SK-N-SH treated with all-trans-retinoic acid at 6 μM for 48 hours (cell line): ENCODE results near the gene PDC.
A peak's percentile ranks its signal among the peaks of the same experiment; 100 is the strongest.
"Not testable (repeated sequence)": the region's sequence is repeated elsewhere in the genome, so short reads cannot be mapped to it uniquely, and the experiment has no call there.

Experiments
- ATAC-seq: fragments of 200-7000 bp; cut with Tn5 transposase; 3 replicates; pipeline ENCODE4 v1.9.1; 2020; ENCODE audit warnings: mild to moderate bottlenecking, moderate library complexity
- ARNTL ChIP-seq: fragments of 450-650 bp; formaldehyde crosslinking; IDR thresholded peaks from 2 replicates; pipeline ENCODE4 v1.5.0; 2020; ENCODE audit warnings: low read depth, mild to moderate bottlenecking, moderate library complexity, borderline replicate concordance
- BACH2 ChIP-seq: fragments of 250-450 bp; sonication (Bioruptor Pico); IDR thresholded peaks from 2 replicates; pipeline ENCODE4 v1.9.0; 2021; ENCODE audit warnings: mild to moderate bottlenecking, borderline replicate concordance
- CREB5 ChIP-seq: fragments of 250-450 bp; sonication (Bioruptor Pico); IDR thresholded peaks from 2 replicates; pipeline ENCODE4 v1.5.1; 2020; ENCODE audit warnings: low read depth, mild to moderate bottlenecking, moderate library complexity
- CSDC2 ChIP-seq: fragments of 250-450 bp; sonication (Bioruptor Pico); IDR thresholded peaks from 2 replicates; pipeline ENCODE4 v1.5.0; 2020; ENCODE audit warnings: mild to moderate bottlenecking, moderate library complexity
- CSRNP3 ChIP-seq: fragments of 250-450 bp; sonication (Bioruptor Pico); IDR thresholded peaks from 2 replicates; pipeline ENCODE4 v1.5.1; 2021; ENCODE audit warnings: mild to moderate bottlenecking, moderate library complexity
- ESRRG ChIP-seq: fragments of 250-450 bp; sonication (Bioruptor Pico); IDR thresholded peaks from 2 replicates; pipeline ENCODE4 v1.6.1; 2021; ENCODE audit warnings: mild to moderate bottlenecking
- GLIS3 ChIP-seq: fragments of 250-450 bp; sonication (Bioruptor Pico); IDR thresholded peaks from 2 replicates; pipeline ENCODE4 v1.5.0; 2020; ENCODE audit warnings: mild to moderate bottlenecking, moderate library complexity
- ISL1 ChIP-seq: fragments of 250-450 bp; sonication (Bioruptor Pico); IDR thresholded peaks from 2 replicates; pipeline ENCODE4 v2.1.2; 2022; ENCODE audit warnings: mild to moderate bottlenecking, moderate library complexity
- OSR1 ChIP-seq: fragments of 250-450 bp; sonication (Bioruptor Pico); IDR thresholded peaks from 2 replicates; pipeline ENCODE4 v1.8.0; 2022; ENCODE audit warnings: moderate library complexity, mild to moderate bottlenecking, inconsistent platforms
- PATZ1 ChIP-seq: fragments of 250-450 bp; sonication (Bioruptor Pico); IDR thresholded peaks from 2 replicates; pipeline ENCODE4 v1.8.0; 2020; ENCODE audit warnings: mild to moderate bottlenecking, moderate library complexity, borderline replicate concordance
- POU6F1 ChIP-seq: fragments of 250-450 bp; sonication (Bioruptor Pico); IDR thresholded peaks from 2 replicates; pipeline ENCODE4 v1.8.0; 2021; ENCODE audit warnings: low read depth, mild to moderate bottlenecking, moderate library complexity, borderline replicate concordance
- RARB ChIP-seq: fragments of 250-450 bp; sonication (Bioruptor Pico); IDR thresholded peaks from 2 replicates; pipeline ENCODE4 v1.8.0; 2021; ENCODE audit warnings: mild to moderate bottlenecking, moderate library complexity
- TCF4 ChIP-seq: fragments of 250-450 bp; sonication (Bioruptor Pico); IDR thresholded peaks from 2 replicates; pipeline ENCODE4 v1.8.0; 2021; ENCODE audit warnings: mild to moderate bottlenecking, moderate library complexity, borderline replicate concordance
- TOX ChIP-seq: fragments of 250-450 bp; sonication (Bioruptor Pico); IDR thresholded peaks from 2 replicates; pipeline ENCODE4 v1.8.0; 2021; ENCODE audit warnings: mild to moderate bottlenecking, moderate library complexity, borderline replicate concordance
- TSHZ2 ChIP-seq: fragments of 250-450 bp; sonication (Bioruptor Pico); IDR thresholded peaks from 2 replicates; pipeline ENCODE4 v1.5.0; 2020; ENCODE audit warnings: mild to moderate bottlenecking, moderate library complexity
- ZC3H10 ChIP-seq: fragments of 250-450 bp; sonication (Bioruptor Pico); IDR thresholded peaks from 2 replicates; pipeline ENCODE4 v1.5.1; 2021; ENCODE audit warnings: mild to moderate bottlenecking, moderate library complexity
- ZFP3 ChIP-seq: fragments of 250-450 bp; sonication (Bioruptor Pico); IDR thresholded peaks from 2 replicates; pipeline ENCODE4 v1.5.0; 2020; ENCODE audit warnings: mild to moderate bottlenecking, moderate library complexity
- ZFP30 ChIP-seq: fragments of 450-650 bp; formaldehyde crosslinking; IDR thresholded peaks from 2 replicates; pipeline ENCODE4 v1.5.0; 2022; ENCODE audit warnings: mild to moderate bottlenecking, moderate library complexity
- ZNF8 ChIP-seq: fragments of 450-650 bp; formaldehyde crosslinking; IDR thresholded peaks from 2 replicates; pipeline ENCODE4 v1.5.0; 2020; ENCODE audit warnings: mild to moderate bottlenecking, moderate library complexity

PDC gene

GRCh38 chr1:186463511-186463910, 2.6 kb upstream of the PDC start:
- no peak for ATAC-seq
- TF ChIP-seq ZC3H10 (CRISPR knock-in tag) (no peak), OSR1 (CRISPR knock-in tag) (no peak), RARB (CRISPR knock-in tag) (no peak), TCF4 (CRISPR knock-in tag) (no peak), TSHZ2 (CRISPR knock-in tag) (no peak), GLIS3 (no peak), TOX (CRISPR knock-in tag) (no peak), BACH2 (CRISPR knock-in tag) (no peak), ZFP3 (no peak)

- not testable (repeated sequence) for ATAC-seq
Measured at GRCh38 chr1:186459161-186459560, 1.8 kb downstream of the PDC start.

GRCh38 chr1:186456729-186457255, 4.1 kb downstream of the PDC start:
- TF ChIP-seq POU6F1 (CRISPR knock-in tag) (no peak), TOX (CRISPR knock-in tag) (0 out of 2 replicates have a peak, but pooled peaks have one; percentile 9)
- ATAC-seq = no peak

- no peak for TF ChIP-seq RARB (CRISPR knock-in tag)
- TF ChIP-seq CSRNP3 (CRISPR knock-in tag) = no peak
- TF ChIP-seq CREB5 (CRISPR knock-in tag) = no peak
- TF ChIP-seq ARNTL = no peak
- no peak for TF ChIP-seq POU6F1 (CRISPR knock-in tag)
- TF ChIP-seq GLIS3 = no peak
- no peak for TF ChIP-seq ZC3H10 (CRISPR knock-in tag)
- TF ChIP-seq TSHZ2 (CRISPR knock-in tag) = no peak
- no peak for TF ChIP-seq TOX (CRISPR knock-in tag)
- no peak for TF ChIP-seq ISL1 (CRISPR knock-in tag)
- TF ChIP-seq OSR1 (CRISPR knock-in tag) = no peak
- no peak for TF ChIP-seq PATZ1 (CRISPR knock-in tag)
- no peak for TF ChIP-seq TCF4 (CRISPR knock-in tag)
- TF ChIP-seq ZNF8 (CRISPR knock-in tag) = no peak
- TF ChIP-seq CSDC2 (CRISPR knock-in tag) = no peak
- no peak for TF ChIP-seq BACH2 (CRISPR knock-in tag)
- TF ChIP-seq ESRRG = no peak
- no peak for TF ChIP-seq ZFP30 (CRISPR knock-in tag)
- no peak for TF ChIP-seq ZFP3
- ATAC-seq = no peak
Measured at GRCh38 chr1:186454981-186455380, 5.9 kb downstream of the PDC start.
